Measurements from ENCODE around the gene TADA2B. TPM values are rescaled to one million over a fixed set of nuclear protein-coding genes. Genes with fewer than 3 reads are reported as not detected.

Gene TADA2B
- total RNA-seq, 3 donors from 2014 or later (not counting 1 experiment from before 2014, with no cell fraction given), result 22.7 to 36.3 (median 35.9) TPM

- intact Hi-C loops (cut with micrococcal nuclease), result no loop called here
- no peak overlapping the region for H3K4me3 ChIP-seq (ENCODE audit: low read length)
- H3K27me3 ChIP-seq (ENCODE audit: control insufficient read depth, insufficient read depth, low read length), result no peaks in the 10 kb centered on the region
- Mint-ChIP-seq H3K36me3 (peaks cover 7% of the 10 kb centered on the region), H3K27ac (no peak overlapping the region), H3K4me1 (peaks cover 0 to 13% of the 10 kb centered on the region in 2 donors), H3K9me3 (no peaks in the 10 kb centered on the region), H3K27me3 (ENCODE audit: low read depth in 2 of 2) (no peaks in the 10 kb centered on the region), H3K4me3 (no peak overlapping the region)
- 97% methylated on average over 10 of the region's 10 CpGs for WGBS (ENCODE audit: insufficient coverage)
- no peak for ATAC-seq
- no peak for DNase-seq
- H3K36me3 ChIP-seq (ENCODE audit: control insufficient read depth, insufficient read depth, low read length), result peaks cover 46% of the 10 kb centered on the region
- H3K4me1 ChIP-seq (ENCODE audit: control insufficient read depth, insufficient read depth, low read length), result no peaks in the 10 kb centered on the region
- TF ChIP-seq CTCF (IDR thresholded peaks at IDR 0.05), result no peak
- no peak overlapping the region for H3K27ac ChIP-seq (ENCODE audit: low read length)
- no peaks in the 10 kb centered on the region for H3K9me3 ChIP-seq (ENCODE audit: control insufficient read depth, insufficient read depth, low read length)
Observed at GRCh38 chr4:7029921-7030320, 13.3 kb upstream of the TADA2B start.

- intact Hi-C loops (cut with micrococcal nuclease), result no loop called here
- peaks cover 7% of the 10 kb centered on the region for H3K36me3 Mint-ChIP-seq
Observed at GRCh38 chr4:7030856-7031255, 12.3 kb upstream of the TADA2B start.

GRCh38 chr4:7031558-7032449 lies 11.4 kb upstream of the TADA2B start:
- peaks cover 7% of the 10 kb centered on the region for H3K36me3 Mint-ChIP-seq
- no peaks in the 10 kb centered on the region for H3K4me1 ChIP-seq (ENCODE audit: control insufficient read depth, insufficient read depth, low read length)
- no peak overlapping the region for H3K4me3 ChIP-seq (ENCODE audit: low read length)
- no peak for ATAC-seq
- H3K4me3 Mint-ChIP-seq, result no peak overlapping the region
- no peak for DNase-seq
- no peaks in the 10 kb centered on the region for H3K27me3 Mint-ChIP-seq (ENCODE audit: low read depth in 2 of 2)
- H3K27ac ChIP-seq (ENCODE audit: low read length), result no peak overlapping the region
- H3K4me1 Mint-ChIP-seq, result peaks cover 0 to 13% of the 10 kb centered on the region in 2 donors
- no peak overlapping the region for H3K27ac Mint-ChIP-seq
- no peaks in the 10 kb centered on the region for H3K27me3 ChIP-seq (ENCODE audit: control insufficient read depth, insufficient read depth, low read length)
- 72% methylated on average over 35 of the region's 35 CpGs for WGBS (ENCODE audit: insufficient coverage)
- H3K9me3 ChIP-seq (ENCODE audit: control insufficient read depth, insufficient read depth, low read length), result no peaks in the 10 kb centered on the region
- intact Hi-C loops (cut with micrococcal nuclease), result no loop called here
- H3K9me3 Mint-ChIP-seq, result no peaks in the 10 kb centered on the region
- peaks cover 35% of the 10 kb centered on the region for H3K36me3 ChIP-seq (ENCODE audit: control insufficient read depth, insufficient read depth, low read length)
- TF ChIP-seq CTCF (IDR thresholded peaks at IDR 0.05), result no peak

More at GRCh38 chr4:7030856-7031255, 12.3 kb upstream of the TADA2B start:
- no peak overlapping the region for H3K27ac Mint-ChIP-seq
- H3K9me3 Mint-ChIP-seq, result no peaks in the 10 kb centered on the region
- 96% methylated on average over 10 of the region's 10 CpGs for WGBS (ENCODE audit: insufficient coverage)
- ATAC-seq (no peak), DNase-seq (no peak)
- H3K4me1 Mint-ChIP-seq, result peaks cover 0 to 13% of the 10 kb centered on the region in 2 donors
- H3K4me3 Mint-ChIP-seq, result no peak overlapping the region
- no peaks in the 10 kb centered on the region for H3K27me3 Mint-ChIP-seq (ENCODE audit: low read depth in 2 of 2)
- Histone ChIP-seq H3K27me3 (ENCODE audit: control insufficient read depth, insufficient read depth, low read length) (no peaks in the 10 kb centered on the region), H3K27ac (ENCODE audit: low read length) (no peak overlapping the region), H3K4me3 (ENCODE audit: low read length) (no peak overlapping the region), H3K36me3 (ENCODE audit: control insufficient read depth, insufficient read depth, low read length) (peaks cover 39% of the 10 kb centered on the region), H3K4me1 (ENCODE audit: control insufficient read depth, insufficient read depth, low read length) (no peaks in the 10 kb centered on the region), H3K9me3 (ENCODE audit: control insufficient read depth, insufficient read depth, low read length) (no peaks in the 10 kb centered on the region)
- TF ChIP-seq CTCF (IDR thresholded peaks at IDR 0.05), result no peak
